H1 (cell line): Measurements from ENCODE around the gene RAD51B. TPM values are rescaled to one million over a fixed set of nuclear protein-coding genes. Genes with fewer than 3 reads are reported as not detected.

ENCODE experiments used
- CTCF ChIA-PET: fragments of 300-600 bp; sonication (Branson Sonifier 250); formaldehyde crosslinking; loops from one replicate; lab custom pipeline; 2021; ENCODE audit not compliant: partially characterized antibody; lab: Charles Lee
- POLR2A ChIA-PET: fragments of 300-600 bp; sonication (Branson Sonifier 250); formaldehyde crosslinking; loops from one replicate; lab custom pipeline; 2021; ENCODE audit warnings: inconsistent platforms; ENCODE audit not compliant: partially characterized antibody; lab: Charles Lee
- DNase-seq, 2 experiments: peaks; one replicate each; pipeline versions ENCODE4 v3.0.0 to v3.0.0-alpha.2; 2010 to 2022; ENCODE audit warnings: low spot score in 2 of 2, low read depth in 1 of 2, mixed read lengths in 1 of 2
- FAIRE-seq: peaks from 2 replicates; lab custom pipeline; 2011; peaks lifted over from hg19 to GRCh38; lab: Jason Lieb, UNC
- H2AFZ ChIP-seq: 2 replicates; pipeline ENCODE4 v1.8.1; 2012; ENCODE audit warnings: low read length, inconsistent platforms
- H2AK5ac ChIP-seq: 2 replicates; pipeline ENCODE4 v1.6.1; 2013; ENCODE audit warnings: low read depth, low read length
- H2BK120ac ChIP-seq: replicated peaks from 2 replicates; pipeline ENCODE3; 2013; ENCODE audit warnings: low read depth, low read length, inconsistent platforms
- H2BK12ac ChIP-seq: 2 replicates; pipeline ENCODE4 v1.6.1; 2013; ENCODE audit warnings: low read depth, low read length
- H2BK15ac ChIP-seq: 2 replicates; pipeline ENCODE4 v1.6.1; 2013; ENCODE audit warnings: low read length
- H2BK20ac ChIP-seq: 2 replicates; pipeline ENCODE4 v1.6.1; 2013; ENCODE audit warnings: low read length
- H2BK5ac ChIP-seq: 2 replicates; pipeline ENCODE4 v1.6.1; 2013; ENCODE audit warnings: low read depth, low read length
- H3K14ac ChIP-seq: 2 replicates; pipeline ENCODE4 v1.6.1; 2013; ENCODE audit warnings: inconsistent platforms; ENCODE audit not compliant: insufficient read length
- H3K18ac ChIP-seq: 2 replicates; pipeline ENCODE4 v1.6.1; 2013; ENCODE audit warnings: low read length; ENCODE audit errors: extremely low read depth
- H3K23ac ChIP-seq: 2 replicates; pipeline ENCODE4 v1.6.1; 2013; ENCODE audit warnings: inconsistent platforms; ENCODE audit not compliant: insufficient read length
- H3K23me2 ChIP-seq: 2 replicates; pipeline ENCODE4 v1.6.1; 2013; ENCODE audit warnings: low read depth, low read length
- H3K27ac ChIP-seq: 2 replicates; pipeline ENCODE4 v1.6.1; 2011; ENCODE audit warnings: low read depth, low read length, inconsistent platforms
- H3K27me3 ChIP-seq, 4 experiments: replicated peaks in 1 of 4; 1 replicate in 1 of 4; 2 replicates in 3 of 4; pipeline versions ENCODE4 v1.6.1 to v1.8.1; 2011 to 2013; ENCODE audit warnings: low read length in 3 of 4, mild to moderate bottlenecking in 3 of 4, inconsistent platforms in 2 of 4, mixed read lengths in 2 of 4, moderate library complexity in 1 of 4; ENCODE audit not compliant: control insufficient read depth in 3 of 4, insufficient read depth in 3 of 4; ENCODE audit errors: extremely low read depth in 1 of 4
- H3K36me3 ChIP-seq, 4 experiments: 2 replicates each; pipeline versions ENCODE4 v1.6.1 to v1.8.1; 2011 to 2013; ENCODE audit warnings: mild to moderate bottlenecking in 4 of 4, low read length in 3 of 4, moderate library complexity in 2 of 4, control low read depth in 1 of 4, inconsistent platforms in 1 of 4; ENCODE audit not compliant: insufficient read depth in 4 of 4, control insufficient read depth in 2 of 4
- H3K4ac ChIP-seq: replicated peaks from 2 replicates; pipeline ENCODE3; 2013; ENCODE audit warnings: low read length, low read depth, mixed read lengths, inconsistent platforms; ENCODE audit not compliant: insufficient read length
- H3K4me1 ChIP-seq, 4 experiments: replicated peaks in 1 of 4; 1 replicate in 1 of 4; 2 replicates in 3 of 4; pipeline versions ENCODE4 v1.6.1 to v1.8.1; 2011 to 2013; ENCODE audit warnings: low read length in 3 of 4, inconsistent platforms in 2 of 4, mixed read lengths in 1 of 4; ENCODE audit not compliant: insufficient read depth in 4 of 4, control insufficient read depth in 3 of 4
- H3K4me2 ChIP-seq, 2 experiments: 2 replicates each; pipeline versions ENCODE4 v1.6.1 to v1.8.1; 2011 to 2013; ENCODE audit warnings: low read depth in 2 of 2, low read length in 2 of 2, control low read depth in 1 of 2, inconsistent platforms in 1 of 2, mild to moderate bottlenecking in 1 of 2; ENCODE audit not compliant: insufficient read depth in 1 of 2
- H3K4me3 ChIP-seq, 4 experiments: fragments of 200-600, 300-600 bp in 1 of 4; sonication (generic), shearing (Covaris generic), sonication (Bioruptor Twin) in 1 of 4; 2 replicates each; pipeline versions ENCODE4 v1.5.1 to v1.8.1; 2011 to 2016; ENCODE audit warnings: low read length in 4 of 4, low read depth in 3 of 4, control low read depth in 2 of 4, inconsistent platforms in 2 of 4, mild to moderate bottlenecking in 2 of 4, mixed read lengths in 1 of 4, moderate library complexity in 1 of 4; ENCODE audit not compliant: insufficient read depth in 2 of 4; ENCODE audit errors: extremely low read depth in 1 of 4
- H3K56ac ChIP-seq: replicated peaks from 2 replicates; pipeline ENCODE3; 2013; ENCODE audit warnings: low read depth, mild to moderate bottlenecking, mixed read lengths, low read length, inconsistent platforms; ENCODE audit not compliant: insufficient read length
- H3K79me1 ChIP-seq: 2 replicates; pipeline ENCODE4 v1.6.1; 2013; ENCODE audit warnings: low read depth, low read length, control low read depth
- H3K79me2 ChIP-seq, 2 experiments: 2 replicates each; pipeline versions ENCODE4 v1.6.1 to v1.8.1; 2012 to 2013; ENCODE audit warnings: low read length in 2 of 2, mild to moderate bottlenecking in 2 of 2, inconsistent platforms in 1 of 2; ENCODE audit not compliant: insufficient read depth in 2 of 2, control insufficient read depth in 1 of 2
- H3K9ac ChIP-seq, 4 experiments: replicated peaks in 1 of 4; 1 replicate in 1 of 4; 2 replicates in 3 of 4; pipeline versions ENCODE4 v1.6.1 to v1.8.1; 2011 to 2013; ENCODE audit warnings: low read depth in 3 of 4, low read length in 3 of 4, control low read depth in 2 of 4, mild to moderate bottlenecking in 2 of 4, moderate library complexity in 2 of 4, inconsistent platforms in 1 of 4; ENCODE audit errors: extremely low read depth in 1 of 4
- H3K9me3 ChIP-seq, 2 experiments: 2 replicates each; pipeline versions ENCODE4 v1.6.1 to v1.8.1; 2012 to 2013; ENCODE audit warnings: mild to moderate bottlenecking in 2 of 2, moderate library complexity in 2 of 2, control low read depth in 1 of 2, inconsistent platforms in 1 of 2, low read depth in 1 of 2, low read length in 1 of 2, mixed read lengths in 1 of 2; ENCODE audit not compliant: insufficient read depth in 2 of 2
- H4K20me1 ChIP-seq, 2 experiments: replicated peaks in 1 of 2; 2 replicates each; pipeline versions ENCODE3 to v1.8.1; 2011 to 2013; ENCODE audit warnings: inconsistent platforms in 2 of 2, low read length in 2 of 2, mild to moderate bottlenecking in 1 of 2; ENCODE audit not compliant: insufficient read depth in 2 of 2, control insufficient read depth in 1 of 2
- H4K5ac ChIP-seq: 2 replicates; pipeline ENCODE4 v1.6.1; 2013; ENCODE audit warnings: low read length, low read depth, mixed read lengths, inconsistent platforms; ENCODE audit not compliant: insufficient read length
- H4K8ac ChIP-seq: 2 replicates; pipeline ENCODE4 v1.8.0; 2013; ENCODE audit warnings: mild to moderate bottlenecking, moderate library complexity, low read length, inconsistent platforms; ENCODE audit not compliant: insufficient read depth; ENCODE audit errors: extremely low read depth
- H4K91ac ChIP-seq: replicated peaks from 2 replicates; pipeline ENCODE3; 2013; ENCODE audit warnings: low read length, mixed read lengths, inconsistent platforms; ENCODE audit not compliant: insufficient read length
- WGBS, 2 experiments: shearing (Covaris generic) in 1 of 2; methylation state at CpG; one replicate each; pipeline versions ENCODE4 v1.1.6 to v1.1.7; 2013 to 2015; ENCODE audit warnings: low lambda C conversion rate in 2 of 2, mixed read lengths in 2 of 2, inconsistent platforms in 1 of 2, low coverage in 1 of 2, missing lambda C conversion rate in 1 of 2; ENCODE audit not compliant: insufficient replicate concordance in 2 of 2, insufficient coverage in 1 of 2, insufficient read length in 1 of 2; ENCODE audit errors: extremely low coverage in 1 of 2, missing lambda C conversion rate in 1 of 2; 5-methylcytosine and 5-hydroxymethylcytosine counted together
- polyA plus RNA-seq, 7 experiments: library from polyadenylated mRNA; depleted of rRNA in 3 of 7; stranded (reverse) in 5 of 7; unstranded in 2 of 7; fragments of >200 nt in 5 of 7; fragments of 200-250 nt in 2 of 7; gene quantifications; 1 replicate in 5 of 7; 2 replicates in 1 of 7; 4 replicates in 1 of 7; pipeline versions ENCODE4 v1.2.1 to v1.2.3, GENCODE V29; 2011 to 2013; ENCODE audit warnings: missing spikeins in 2 of 7, mixed read lengths in 2 of 7
- total RNA-seq: library from RNA; stranded (reverse); fragmentation: NEBNext Ultra II Directional; extraction: Animal tissue kit (Norgen Biotek cat#: 25700); gene quantifications from 2 replicates; pipeline ENCODE4 v1.2.1, GENCODE V29; 2021

RAD51B gene
- total and polyA plus RNA-seq, 2 of the 8 experiments (the other 6 are each of a cell fraction or from before 2014, with no cell fraction given): 3.9 to 14.9 TPM

- DNase-seq (no peak), FAIRE-seq (no peak)
- Histone ChIP-seq H3K9ac (no peak overlapping the region), H4K5ac (no peak overlapping the region), H3K4me2 (no peak overlapping the region), H3K79me2 (no peaks in the 10 kb centered on the region), H3K4ac (no peak overlapping the region), H3K23ac (no peak overlapping the region), H2BK5ac (no peak overlapping the region), H3K23me2 (no peaks in the 10 kb centered on the region), H4K8ac (no peak overlapping the region), H3K4me1 (no peaks in the 10 kb centered on the region), H2BK20ac (no peak overlapping the region), H2AK5ac (no peak overlapping the region), H4K91ac (no peak overlapping the region), H4K20me1 (no peaks in the 10 kb centered on the region), H3K18ac (no peak overlapping the region), H3K9me3 (0 out of 4 replicates have a peak, but pooled peaks cover 0 to 4% of the 10 kb centered on the region in 2 experiments), H2BK12ac (no peak overlapping the region), H3K36me3 (peaks cover 0 to 3% (median 0%) of the 10 kb centered on the region in 4 experiments; a peak in 1 of 8 replicates), H2AFZ (no peak overlapping the region), H3K27ac (no peak overlapping the region), H2BK15ac (no peak overlapping the region), H3K79me1 (no peaks in the 10 kb centered on the region), H3K27me3 (no peaks in the 10 kb centered on the region), H3K4me3 (no peak overlapping the region), H3K14ac (no peak overlapping the region), H3K56ac (no peak overlapping the region), H2BK120ac (no peak overlapping the region)
- CTCF ChIA-PET: no interaction called here
- WGBS, 2 experiments: 93% methylated on average over 12 of the region's 12 CpGs; no CpG with 5 or more reads in 1 of the 2 experiments
- POLR2A ChIA-PET: no interaction called here
Observed at GRCh38 chr14:68015356-68016254, 196.0 kb downstream of the RAD51B start.
